ENCODE measurements around the gene B4GALT5.
"Not testable (repeated sequence)": the region's sequence is repeated elsewhere in the genome, so short reads cannot be mapped to it uniquely, and the experiment has no call there.

Gene B4GALT5

GRCh38 chr20:49653925-49654434 lies 59.7 kb downstream of the B4GALT5 start:
- DNase-seq, result no peak

GRCh38 chr20:49649672-49650071 lies 64.0 kb downstream of the B4GALT5 start:
- DNase-seq, result no peak

GRCh38 chr20:49647550-49647949 lies 66.1 kb downstream of the B4GALT5 start:
- peak; percentile 49 for DNase-seq

- no peak for DNase-seq
These were observed 67.2 kb downstream of the B4GALT5 start for GRCh38 chr20:49646528-49646927.

GRCh38 chr20:49646126-49646525 lies 67.6 kb downstream of the B4GALT5 start:
- peak; percentile 29 for DNase-seq

GRCh38 chr20:49644980-49645565 lies 68.6 kb downstream of the B4GALT5 start:
- DNase-seq, result no peak

GRCh38 chr20:49642816-49643215 lies 70.9 kb downstream of the B4GALT5 start:
- no peak for DNase-seq

- DNase-seq, result no peak
These were observed 71.7 kb downstream of the B4GALT5 start for GRCh38 chr20:49641683-49642656.

- DNase-seq, result no peak
These were observed 76.5 kb downstream of the B4GALT5 start for GRCh38 chr20:49637046-49637637.

- no peak for DNase-seq
These were observed 77.2 kb downstream of the B4GALT5 start for GRCh38 chr20:49636447-49636846.

GRCh38 chr20:49635866-49636265 lies 77.8 kb downstream of the B4GALT5 start:
- DNase-seq, result no peak

GRCh38 chr20:49635166-49635565 lies 78.5 kb downstream of the B4GALT5 start:
- no peak for DNase-seq

GRCh38 chr20:49634116-49634515 lies 79.6 kb downstream of the B4GALT5 start:
- DNase-seq, result no peak

- DNase-seq, result no peak
These were observed 80.0 kb downstream of the B4GALT5 start for GRCh38 chr20:49633643-49634042.

- no peak for DNase-seq
These were observed 80.7 kb downstream of the B4GALT5 start for GRCh38 chr20:49633023-49633422.

- DNase-seq, result no peak
These were observed 81.7 kb downstream of the B4GALT5 start for GRCh38 chr20:49631856-49632418.

- no peak for DNase-seq
These were observed 82.5 kb downstream of the B4GALT5 start for GRCh38 chr20:49631061-49631716.

GRCh38 chr20:49630396-49630951 lies 83.2 kb downstream of the B4GALT5 start:
- DNase-seq, result no peak

- DNase-seq, result no peak
These were observed 84.1 kb downstream of the B4GALT5 start for GRCh38 chr20:49629606-49630005.

- not testable (repeated sequence) for DNase-seq
These were observed 85.4 kb downstream of the B4GALT5 start for GRCh38 chr20:49628280-49628679.

GRCh38 chr20:49627329-49627761 lies 86.3 kb downstream of the B4GALT5 start:
- DNase-seq, result no peak

GRCh38 chr20:49624988-49625387 lies 88.7 kb downstream of the B4GALT5 start:
- not testable (repeated sequence) for DNase-seq

Data from NCI-H226 (cell line).